SH-SY5Y (cell line): ENCODE measurements around the gene RAF1.

ENCODE experiments used
- GATA2 ChIP-seq: IDR thresholded peaks from 2 replicates; pipeline ENCODE4 v1.6.1; 2011; ENCODE audit warnings: mild to moderate bottlenecking, low read depth, low read length
- GATA3 ChIP-seq: IDR thresholded peaks from 2 replicates; pipeline ENCODE4 v1.6.1; 2011; ENCODE audit warnings: low read depth, mild to moderate bottlenecking, low read length, moderate library complexity

DNA sequence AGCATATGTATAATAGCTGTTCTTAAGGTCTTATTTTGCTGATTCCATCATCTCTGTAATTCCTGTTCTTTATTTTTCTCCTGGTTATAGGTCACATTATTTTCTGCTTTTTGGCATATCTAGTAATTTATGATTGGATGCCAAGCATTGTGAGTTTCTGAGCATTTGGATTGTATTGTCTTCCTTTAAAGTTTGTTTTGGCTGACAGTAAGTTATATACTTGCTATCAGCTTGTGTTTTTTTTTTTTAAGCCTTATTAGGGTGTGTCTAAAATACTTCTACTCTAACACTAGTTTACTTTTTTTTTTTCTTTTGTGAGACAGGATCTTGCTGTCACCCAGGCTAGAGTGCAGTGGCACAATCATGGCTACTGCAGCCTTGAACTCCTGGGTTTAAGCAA is 96.9 kb downstream of the RAF1 start:
- TF ChIP-seq GATA2 (no peak), GATA3 (no peak)
